Chondrocyte (in vitro differentiated cells): Measurements from ENCODE around the gene PGLYRP2. TPM values are rescaled to one million over a fixed set of nuclear protein-coding genes. Genes with fewer than 3 reads are reported as not detected.
A peak's percentile ranks its signal among the peaks of the same experiment; 100 is the strongest.

ENCODE experiments used
- DNase-seq: peaks from one replicate; pipeline ENCODE4 v3.0.0; 2021; ENCODE audit warnings: mixed read lengths, low spot score
- H3K27ac Mint-ChIP-seq: one replicate; pipeline ENCODE4 v1.8.0; 2021; ENCODE audit warnings: mild to moderate bottlenecking, moderate library complexity, mixed read lengths; ENCODE audit not compliant: unreplicated experiment
- H3K27me3 Mint-ChIP-seq: 2 replicates; pipeline ENCODE4 v1.8.0; 2021; ENCODE audit warnings: low read depth, mixed read lengths
- H3K36me3 Mint-ChIP-seq: 2 replicates; pipeline ENCODE4 v1.8.0; 2021; ENCODE audit warnings: low read depth, mixed read lengths
- H3K4me1 Mint-ChIP-seq: 2 replicates; pipeline ENCODE4 v1.8.0; 2021; ENCODE audit warnings: low read depth, mild to moderate bottlenecking, mixed read lengths
- H3K4me3 Mint-ChIP-seq: one replicate; pipeline ENCODE4 v1.8.0; 2021; ENCODE audit warnings: mild to moderate bottlenecking, moderate library complexity, mixed read lengths; ENCODE audit not compliant: unreplicated experiment
- H3K9me3 Mint-ChIP-seq: 2 replicates; pipeline ENCODE4 v1.8.0; 2021; ENCODE audit warnings: low read depth, mixed read lengths
- CTCF ChIP-seq: fragments of 200-600 bp; sonication (generic); IDR thresholded peaks from 2 replicates; pipeline ENCODE4 v1.5.0; 2021; ENCODE audit warnings: antibody characterized with exemption, mild to moderate bottlenecking, moderate library complexity
- total RNA-seq: library from RNA; stranded (reverse); gene quantifications from 3 replicates; pipeline ENCODE4 v1.2.1, GENCODE V29; 2021

PGLYRP2 gene
- total RNA-seq, 1 donor from 2014 or later = not detected

DNA sequence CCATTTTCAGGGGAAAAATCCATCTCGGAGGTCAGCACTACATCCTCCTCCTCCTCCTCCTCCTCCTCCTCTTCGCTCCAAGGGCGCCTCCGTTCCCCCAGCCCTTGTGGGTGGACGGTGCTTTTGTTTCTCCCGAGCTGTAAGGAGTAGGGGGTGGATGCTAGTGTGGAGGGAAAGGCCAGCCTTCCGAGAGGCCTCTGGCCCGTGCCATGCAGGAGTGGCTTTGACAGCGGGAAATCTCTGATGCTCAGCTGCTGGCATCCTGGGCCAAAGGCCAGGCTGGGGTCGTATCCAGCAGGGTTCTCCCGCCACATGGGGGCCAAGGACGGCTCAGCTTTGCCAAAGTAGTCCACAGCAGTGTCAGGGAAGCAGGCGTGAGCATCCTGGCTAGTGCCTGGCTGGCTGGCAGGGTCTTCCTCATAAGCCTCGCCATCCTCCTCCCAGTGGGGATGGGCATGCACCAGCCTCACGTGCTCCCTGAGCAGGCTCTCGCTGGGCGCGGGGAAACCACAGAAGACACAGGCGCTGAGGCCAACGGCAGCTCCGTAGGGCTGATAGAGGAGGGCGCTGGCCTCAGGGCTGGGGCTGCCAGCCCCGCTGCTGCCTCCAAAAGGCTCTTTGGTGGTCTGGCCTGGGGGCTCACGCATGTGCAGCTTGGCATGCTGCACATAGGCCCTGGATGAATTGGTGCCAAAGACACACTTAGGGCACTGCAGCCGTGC lies 40.1 kb downstream of the PGLYRP2 start:
- TF ChIP-seq CTCF = no peak
- Mint-ChIP-seq H3K9me3 (no peaks in the 10 kb centered on the region), H3K4me3 (no peak overlapping the region), H3K27ac (no peak overlapping the region), H3K4me1 (no peaks in the 10 kb centered on the region), H3K36me3 (peaks cover 2% of the 10 kb centered on the region), H3K27me3 (no peaks in the 10 kb centered on the region)
- no peak for DNase-seq

GRCh38 chr19:15438577-15438976 lies 40.7 kb downstream of the PGLYRP2 start:
- Mint-ChIP-seq H3K4me1 (peaks cover 2% of the 10 kb centered on the region), H3K27me3 (no peaks in the 10 kb centered on the region), H3K36me3 (peaks cover 2% of the 10 kb centered on the region), H3K27ac (no peak overlapping the region), H3K4me3 (no peak overlapping the region), H3K9me3 (no peaks in the 10 kb centered on the region)
- TF ChIP-seq CTCF = no peak
- no peak for DNase-seq

GRCh38 chr19:15438124-15438496 lies 41.2 kb downstream of the PGLYRP2 start:
- Mint-ChIP-seq H3K4me3 (no peak overlapping the region), H3K27ac (peak overlapping the region; percentile 9), H3K27me3 (no peaks in the 10 kb centered on the region), H3K9me3 (no peaks in the 10 kb centered on the region), H3K36me3 (peaks cover 2% of the 10 kb centered on the region), H3K4me1 (peaks cover 6% of the 10 kb centered on the region)
- DNase-seq = no peak
- no peak for TF ChIP-seq CTCF

DNA sequence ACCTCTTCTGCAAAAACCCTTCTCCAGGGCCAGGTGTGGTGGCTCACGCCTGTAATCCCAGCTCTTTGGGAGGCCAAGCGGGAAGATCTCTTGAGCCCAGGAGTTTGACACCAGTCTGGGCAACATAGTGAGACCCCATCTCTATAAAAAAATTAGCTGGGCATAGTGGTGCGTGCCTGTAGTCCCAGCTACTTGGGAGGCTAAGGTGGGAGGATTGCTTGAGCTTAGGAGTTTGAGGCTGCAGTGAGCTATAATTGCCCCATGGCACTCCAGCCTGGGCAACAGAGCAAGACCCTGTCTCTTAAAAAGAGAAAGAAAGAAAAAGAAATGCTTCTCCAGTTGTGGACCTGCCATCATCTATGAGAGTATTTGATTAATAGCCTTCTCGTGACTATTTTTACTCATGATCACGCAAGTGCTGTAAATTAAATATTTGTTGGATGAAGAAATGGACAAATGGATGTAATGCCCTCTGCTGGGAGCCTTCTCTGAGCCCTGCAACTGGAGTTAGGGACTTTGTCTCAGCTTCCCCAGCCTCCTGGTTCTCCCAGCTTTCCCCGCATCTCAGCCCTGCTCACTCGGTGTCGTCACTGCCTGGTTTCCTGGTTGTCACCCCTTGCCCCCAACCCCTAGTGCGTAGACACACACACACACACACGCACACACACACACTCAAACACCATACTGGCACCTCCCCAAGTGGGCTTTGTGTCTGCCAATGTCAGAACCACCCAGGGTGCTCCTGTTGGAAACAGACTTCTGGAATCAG lies 41.8 kb downstream of the PGLYRP2 start:
- Mint-ChIP-seq H3K4me1 (peaks cover 9% of the 10 kb centered on the region), H3K9me3 (no peaks in the 10 kb centered on the region), H3K36me3 (peaks cover 2% of the 10 kb centered on the region), H3K4me3 (no peak overlapping the region), H3K27ac (peak overlapping the region; percentile 81), H3K27me3 (no peaks in the 10 kb centered on the region)
- no peak for DNase-seq
- TF ChIP-seq CTCF = peak; percentile 52

DNA sequence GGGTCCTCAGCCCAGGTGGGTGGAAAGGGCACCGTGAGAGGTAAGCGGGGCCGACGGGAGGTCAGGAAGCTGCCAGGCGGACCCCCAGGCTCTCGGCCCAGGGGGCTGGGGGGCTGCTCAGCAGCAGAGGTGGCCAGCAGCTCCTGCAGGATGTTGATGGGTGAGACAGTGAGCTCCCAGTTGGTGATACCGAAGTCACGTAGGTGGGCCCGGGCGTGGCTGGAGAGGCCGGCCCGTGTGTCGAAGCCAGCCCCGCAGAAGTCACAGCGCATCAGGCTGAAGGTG lies 42.5 kb downstream of the PGLYRP2 start:
- Mint-ChIP-seq H3K27me3 (no peaks in the 10 kb centered on the region), H3K4me1 (peaks cover 11% of the 10 kb centered on the region), H3K4me3 (no peak overlapping the region), H3K27ac (no peak overlapping the region), H3K36me3 (peaks cover 2% of the 10 kb centered on the region), H3K9me3 (no peaks in the 10 kb centered on the region)
- no peak for TF ChIP-seq CTCF
- DNase-seq = no peak
